Transverse colon (tissue), 3 donors: ENCODE measurements around the gene CLSTN2.

Experiments used
- CTCF ChIP-seq, 5 experiments: fragments of 200-600 bp in 3 of 5; fragments of 450-650 bp in 2 of 5; sonication (generic) in 3 of 5; IDR thresholded peaks; 1 replicate in 2 of 5; 2 replicates in 3 of 5; pipeline ENCODE4 v1.5.1; 2016 to 2017; ENCODE audit warnings: antibody characterized with exemption in 5 of 5, inconsistent platforms in 3 of 5, mild to moderate bottlenecking in 2 of 5, moderate library complexity in 1 of 5
- POLR2A ChIP-seq: fragments of 450-650 bp; IDR thresholded peaks from one replicate; pipeline ENCODE4 v1.6.1; 2016; ENCODE audit warnings: antibody characterized with exemption, mild to moderate bottlenecking, moderate library complexity

GRCh38 chr3:140530603-140531002, 595.6 kb downstream of the CLSTN2 start:
- TF ChIP-seq POLR2A (no peak), CTCF (IDR thresholded peaks at IDR 0.05) (no peak)
